ENCODE data around the gene IL20.

DNA sequence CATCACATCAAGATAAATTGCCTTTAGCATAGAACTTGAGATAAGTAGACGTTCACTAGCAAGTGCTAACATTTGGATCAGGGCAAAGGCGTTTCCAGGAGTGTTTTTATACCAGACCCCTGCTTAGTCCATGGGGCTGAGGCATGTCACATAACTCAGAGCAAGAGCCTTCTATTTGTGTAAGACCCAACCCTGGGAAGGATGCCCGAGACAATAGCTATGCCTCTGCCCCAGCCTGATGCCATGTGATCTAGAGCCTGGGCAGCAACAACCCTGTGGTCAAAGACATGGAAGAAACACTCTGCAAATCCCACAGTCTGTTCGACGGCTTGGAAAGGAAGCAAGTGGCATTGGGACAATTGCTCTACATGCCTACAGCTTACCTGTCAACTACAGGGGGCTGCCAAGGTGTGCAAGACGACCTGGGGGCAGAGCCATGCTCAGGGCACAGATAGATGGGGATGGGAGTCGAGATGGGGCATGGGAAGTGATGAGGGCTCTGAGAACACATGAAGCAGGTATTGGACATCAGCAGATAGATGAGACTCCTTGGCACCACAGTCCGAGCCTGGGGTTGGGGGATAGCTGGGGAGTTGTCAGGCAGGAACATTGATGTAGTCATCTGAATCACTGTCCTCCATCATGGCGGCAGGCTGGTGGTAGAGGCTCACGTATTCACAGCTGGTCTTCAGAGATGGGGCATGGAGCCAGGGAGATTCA lies 39.2 kb downstream of the IL20 start:
- TF ChIP-seq, protein P1, sequence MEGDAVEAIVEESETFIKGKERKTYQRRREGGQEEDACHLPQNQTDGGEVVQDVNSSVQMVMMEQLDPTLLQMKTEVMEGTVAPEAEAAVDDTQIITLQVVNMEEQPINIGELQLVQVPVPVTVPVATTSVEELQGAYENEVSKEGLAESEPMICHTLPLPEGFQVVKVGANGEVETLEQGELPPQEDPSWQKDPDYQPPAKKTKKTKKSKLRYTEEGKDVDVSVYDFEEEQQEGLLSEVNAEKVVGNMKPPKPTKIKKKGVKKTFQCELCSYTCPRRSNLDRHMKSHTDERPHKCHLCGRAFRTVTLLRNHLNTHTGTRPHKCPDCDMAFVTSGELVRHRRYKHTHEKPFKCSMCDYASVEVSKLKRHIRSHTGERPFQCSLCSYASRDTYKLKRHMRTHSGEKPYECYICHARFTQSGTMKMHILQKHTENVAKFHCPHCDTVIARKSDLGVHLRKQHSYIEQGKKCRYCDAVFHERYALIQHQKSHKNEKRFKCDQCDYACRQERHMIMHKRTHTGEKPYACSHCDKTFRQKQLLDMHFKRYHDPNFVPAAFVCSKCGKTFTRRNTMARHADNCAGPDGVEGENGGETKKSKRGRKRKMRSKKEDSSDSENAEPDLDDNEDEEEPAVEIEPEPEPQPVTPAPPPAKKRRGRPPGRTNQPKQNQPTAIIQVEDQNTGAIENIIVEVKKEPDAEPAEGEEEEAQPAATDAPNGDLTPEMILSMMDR (IDR thresholded peaks at IDR 0.05) = no peak
- no peak for TF ChIP-seq POLR2AphosphoS5 (IDR thresholded peaks at IDR 0.05)
- TF ChIP-seq EP300 (IDR thresholded peaks at IDR 0.05) = no peak

Data from sigmoid colon (tissue), 4 donors.